A673 (cell line): Measurements from ENCODE around the gene FOXK1. TPM values are rescaled to one million over a fixed set of nuclear protein-coding genes. Genes with fewer than 3 reads are reported as not detected.

Experiments
- BruUV-seq: library from RNA; stranded (reverse); fragments of 400-500 nt; replicated peaks from 2 replicates; lab custom pipeline; 2021; lab: Mats Ljungman, UMichigan
- CTCF ChIA-PET: fragments of 300-600 bp; sonication (Branson Sonifier 250); formaldehyde crosslinking; loops from one replicate; lab custom pipeline; 2022; ENCODE audit warnings: antibody characterized with exemption; lab: Charles Lee
- POLR2A ChIA-PET: fragments of 300-600 bp; sonication (Branson Sonifier 250); formaldehyde crosslinking; loops from one replicate; lab custom pipeline; 2022; ENCODE audit warnings: antibody characterized with exemption; ENCODE audit not compliant: low non-redundant PET; lab: Charles Lee
- DNase-seq: peaks from one replicate; pipeline ENCODE4 v3.0.0-alpha.2; 2015; ENCODE audit warnings: low spot score
- H3K27ac ChIP-seq: fragments of 200-600 bp; sonication (generic); 2 replicates; pipeline ENCODE4 v1.5.1; 2016; ENCODE audit warnings: mixed run types, low read depth, mild to moderate bottlenecking, mixed read lengths, antibody characterized with exemption, low read length; ENCODE audit not compliant: poor library complexity, severe bottlenecking
- H3K27me3 ChIP-seq: fragments of 200-600 bp; sonication (generic); replicated peaks from 2 replicates; pipeline ENCODE4 v1.6.1; 2017; ENCODE audit warnings: mixed run types, low read depth, mild to moderate bottlenecking, mixed read lengths, antibody characterized with exemption, low read length; ENCODE audit not compliant: insufficient read depth, poor library complexity
- H3K36me3 ChIP-seq: fragments of 200-600 bp; sonication (generic); 2 replicates; pipeline ENCODE4 v1.6.1; 2016; ENCODE audit warnings: mixed run types, mild to moderate bottlenecking, mixed read lengths, antibody characterized with exemption, low read length; ENCODE audit not compliant: insufficient read depth, poor library complexity, severe bottlenecking
- H3K4me1 ChIP-seq: fragments of 200-600 bp; sonication (generic); 2 replicates; pipeline ENCODE4 v1.6.1; 2017; ENCODE audit warnings: mixed run types, mild to moderate bottlenecking, mixed read lengths, antibody characterized with exemption, low read length; ENCODE audit not compliant: insufficient read depth, poor library complexity, severe bottlenecking
- H3K4me3 ChIP-seq: fragments of 200-600 bp; sonication (generic); 2 replicates; pipeline ENCODE4 v1.5.1; 2016; ENCODE audit warnings: low read depth, mixed run types, mild to moderate bottlenecking, mixed read lengths, low read length; ENCODE audit not compliant: poor library complexity, severe bottlenecking
- H3K9me3 ChIP-seq: fragments of 200-600 bp; sonication (generic); 2 replicates; pipeline ENCODE4 v1.6.1; 2016; ENCODE audit warnings: mixed run types, low read depth, mild to moderate bottlenecking, mixed read lengths, antibody characterized with exemption, low read length; ENCODE audit not compliant: poor library complexity, severe bottlenecking
- CTCF ChIP-seq: fragments of 300-800, 200-600 bp; sonication (generic); conservative IDR thresholded peaks from 2 replicates; pipeline ENCODE4 v1.5.1; 2017; ENCODE audit warnings: low read depth, mild to moderate bottlenecking, antibody characterized with exemption, low read length, moderate library complexity, mixed read lengths
- EZH2 ChIP-seq: fragments of 200-600 bp; sonication (generic); IDR thresholded peaks from 2 replicates; pipeline ENCODE4 v1.6.1; 2017; ENCODE audit warnings: borderline replicate concordance, low read depth, mild to moderate bottlenecking, mixed read lengths, antibody characterized with exemption, low read length; ENCODE audit not compliant: poor library complexity, severe bottlenecking
- intact Hi-C: fragments of 100-400 bp; cut with micrococcal nuclease; formaldehyde crosslinking; loops from one replicate; pipeline ENCODE4 v1.10.0; 2022; ENCODE audit not compliant: unreplicated experiment
- total RNA-seq: library from RNA; stranded (reverse); gene quantifications from 2 replicates; pipeline ENCODE4 v1.2.3, GENCODE V29; 2021

Gene FOXK1
- total RNA-seq, 1 experiment from 2014 or later: 43.8 TPM

- no TSS peak for BruUV-seq
- TF ChIP-seq EZH2 (no peak), CTCF (no peak)
Measured at GRCh38 chr7:4799508-4800268, 117.6 kb downstream of the FOXK1 start.

GRCh38 chr7:4800487-4800886, 118.4 kb downstream of the FOXK1 start:
- H3K27me3 ChIP-seq: no peaks in the 10 kb centered on the region
- CTCF ChIA-PET: no interaction called here
- no peak for DNase-seq
- POLR2A ChIA-PET: no interaction called here
- H3K9me3 ChIP-seq: no peaks in the 10 kb centered on the region
- no peak overlapping the region for H3K4me3 ChIP-seq
- BruUV-seq: no TSS peak
- TF ChIP-seq CTCF (no peak), EZH2 (no peak)
- intact Hi-C loops: no loop called here
- no peaks in the 10 kb centered on the region for H3K36me3 ChIP-seq
- no peak overlapping the region for H3K27ac ChIP-seq
- no peaks in the 10 kb centered on the region for H3K4me1 ChIP-seq

More at GRCh38 chr7:4799508-4800268, 117.6 kb downstream of the FOXK1 start:
- intact Hi-C loops: loop anchor here (10.0 kb wide), 1 partner anchor 375 kb away; no protein-coding TSS in a partner anchor
- ChIA-PET CTCF (no interaction called here), POLR2A (interaction anchor here (0.6 kb wide), 2 partner anchors 298 to 724 kb away, joined by 3 to 5 read pairs; no protein-coding TSS in a partner anchor)
- Histone ChIP-seq H3K36me3 (no peaks in the 10 kb centered on the region), H3K27ac (no peak overlapping the region), H3K4me1 (no peaks in the 10 kb centered on the region), H3K9me3 (no peaks in the 10 kb centered on the region), H3K4me3 (no peak overlapping the region), H3K27me3 (no peaks in the 10 kb centered on the region)
- no peak for DNase-seq

- H3K27ac ChIP-seq: no peak overlapping the region
- no peaks in the 10 kb centered on the region for H3K9me3 ChIP-seq
- no peak overlapping the region for H3K4me3 ChIP-seq
- intact Hi-C loops: no loop called here
- TF ChIP-seq EZH2 (no peak), CTCF (no peak)
- H3K4me1 ChIP-seq: no peaks in the 10 kb centered on the region
- DNase-seq: no peak
- H3K27me3 ChIP-seq: no peaks in the 10 kb centered on the region
- no peaks in the 10 kb centered on the region for H3K36me3 ChIP-seq
- ChIA-PET POLR2A (no interaction called here), CTCF (no interaction called here)
- BruUV-seq: no TSS peak
Measured at GRCh38 chr7:4800926-4801838, 119.1 kb downstream of the FOXK1 start.
